Fibroblast of skin of right biceps (primary cell): ENCODE measurements around the gene KL.

Source experiments
- DNase-seq: peaks from one replicate; pipeline ENCODE4 v3.0.0-alpha.2; 2013

Gene KL

GRCh38 chr13:33040090-33040489 lies 23.9 kb downstream of the KL start:
- no peak for DNase-seq

DNA sequence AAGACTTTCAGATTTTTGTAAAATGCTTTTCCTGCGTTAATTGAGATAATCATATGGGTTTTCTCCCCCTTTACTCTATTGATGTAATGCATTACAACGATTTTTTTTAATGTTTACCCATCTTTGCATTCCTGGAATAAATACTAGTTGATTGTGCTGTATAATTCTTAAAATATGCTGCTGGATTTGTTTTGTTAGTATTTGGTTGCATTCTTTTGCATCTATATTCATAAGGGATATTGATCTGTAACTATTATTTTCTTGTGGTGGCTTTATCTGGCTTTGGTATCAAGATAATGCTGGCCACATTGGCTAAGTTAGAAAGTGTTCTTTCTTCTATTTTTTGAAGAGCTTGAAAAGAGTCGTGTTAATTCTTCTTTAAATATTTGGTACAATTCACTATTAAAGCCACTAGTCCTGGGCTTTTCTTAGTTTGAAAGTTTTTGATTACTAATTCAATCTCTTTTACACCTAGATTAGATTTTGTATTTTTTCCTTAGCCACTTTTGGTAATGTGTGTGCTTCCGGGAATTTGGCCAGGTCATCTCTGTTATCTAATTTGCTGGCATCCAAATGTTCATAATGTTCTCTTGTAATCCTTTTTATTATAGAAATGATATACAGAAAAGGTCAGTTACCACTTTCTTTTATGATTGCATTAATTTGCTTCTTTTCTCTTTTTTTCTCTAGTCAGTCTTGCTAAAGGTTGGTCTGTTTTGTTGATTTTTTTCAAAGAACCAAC lies 29.8 kb downstream of the KL start:
- no peak for DNase-seq

DNA sequence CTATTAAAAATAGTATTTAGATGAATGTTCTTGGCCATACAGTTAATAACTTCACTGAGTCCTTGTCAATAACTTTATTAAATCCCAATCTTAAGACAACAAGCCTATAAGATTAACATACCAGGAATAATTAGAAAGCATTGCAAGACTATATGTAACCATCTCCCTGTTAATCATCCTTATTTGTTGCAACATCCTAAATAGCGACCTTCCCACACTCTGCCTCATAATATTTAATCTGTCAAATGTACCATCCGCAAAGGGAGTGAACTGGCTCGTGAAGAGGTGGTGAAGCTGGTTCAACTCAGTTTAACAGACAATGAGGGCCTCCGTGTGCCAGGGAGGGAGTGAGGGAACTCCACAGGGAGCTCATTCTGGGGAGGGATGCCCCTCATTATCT lies 33.9 kb downstream of the KL start:
- DNase-seq, result peak; percentile 2

GRCh38 chr13:33051632-33052031 lies 35.4 kb downstream of the KL start:
- DNase-seq, result no peak

DNA sequence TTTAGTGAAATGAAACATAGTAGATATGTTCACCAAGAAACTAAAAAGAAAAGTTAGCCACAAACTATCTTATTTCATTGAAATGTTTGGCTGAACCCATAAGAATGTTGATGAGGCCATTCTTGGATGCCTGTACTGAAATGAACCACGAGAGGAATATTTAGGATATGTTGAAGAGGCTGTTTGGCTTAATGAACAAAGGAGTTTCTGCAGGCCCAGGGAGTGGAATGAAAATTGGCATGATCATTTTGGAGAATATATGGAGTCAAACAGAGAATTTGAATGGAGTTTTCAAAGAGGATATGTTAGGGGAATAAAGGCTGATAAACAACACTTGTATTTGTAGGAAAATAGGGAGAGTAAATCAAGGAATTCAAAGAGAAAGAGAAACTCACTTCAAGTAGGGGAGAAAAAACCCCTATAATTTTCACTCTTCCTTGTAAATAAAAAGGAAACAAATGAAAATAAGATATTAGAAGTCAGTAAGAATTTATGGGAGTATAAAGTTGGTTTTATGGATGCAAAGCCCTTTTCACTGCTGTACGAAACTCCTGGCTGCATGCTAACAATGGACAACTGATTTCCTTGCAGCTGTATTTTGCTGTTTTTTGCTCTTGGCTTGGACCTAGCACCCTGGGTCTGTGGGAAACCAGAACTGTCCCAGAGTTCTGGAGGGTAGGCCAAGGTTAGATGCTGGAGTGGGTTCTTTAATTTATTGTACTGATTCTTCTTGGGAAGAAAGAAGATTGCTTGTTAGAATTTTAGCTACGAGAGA lies 36.5 kb downstream of the KL start:
- DNase-seq, result peak; percentile 58

GRCh38 chr13:33053397-33054066 lies 37.3 kb downstream of the KL start:
- peak; percentile 26 for DNase-seq

- DNase-seq, result no peak
These were observed 41.0 kb downstream of the KL start for GRCh38 chr13:33057019-33057780.

DNA sequence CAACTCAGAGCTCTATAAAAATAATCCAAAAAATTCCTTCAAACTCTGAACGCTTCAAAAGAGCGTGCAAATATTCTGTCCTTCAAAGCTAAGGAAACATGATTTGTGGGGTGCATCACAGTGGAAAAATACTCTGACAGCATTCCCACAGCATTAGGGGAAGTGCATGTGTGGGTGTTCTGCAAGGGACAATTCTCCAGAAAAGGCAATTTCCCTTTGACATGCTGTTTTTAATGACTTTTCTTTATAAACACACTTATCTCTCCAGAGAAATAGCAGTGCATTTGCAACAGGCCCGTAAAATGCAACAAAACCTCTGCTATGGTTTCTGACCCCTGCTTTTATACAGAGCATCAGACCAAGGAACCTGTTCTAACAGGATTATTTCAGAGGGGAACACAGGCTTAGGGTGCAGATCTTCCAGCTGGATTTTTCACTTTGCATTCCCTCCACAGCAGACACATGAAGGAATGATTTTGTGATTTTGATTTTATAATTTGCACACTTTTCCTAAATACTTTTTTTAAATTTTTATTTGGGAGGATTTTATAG lies 42.6 kb downstream of the KL start:
- DNase-seq, result no peak

GRCh38 chr13:33060815-33061214 lies 44.6 kb downstream of the KL start:
- no peak for DNase-seq

DNA sequence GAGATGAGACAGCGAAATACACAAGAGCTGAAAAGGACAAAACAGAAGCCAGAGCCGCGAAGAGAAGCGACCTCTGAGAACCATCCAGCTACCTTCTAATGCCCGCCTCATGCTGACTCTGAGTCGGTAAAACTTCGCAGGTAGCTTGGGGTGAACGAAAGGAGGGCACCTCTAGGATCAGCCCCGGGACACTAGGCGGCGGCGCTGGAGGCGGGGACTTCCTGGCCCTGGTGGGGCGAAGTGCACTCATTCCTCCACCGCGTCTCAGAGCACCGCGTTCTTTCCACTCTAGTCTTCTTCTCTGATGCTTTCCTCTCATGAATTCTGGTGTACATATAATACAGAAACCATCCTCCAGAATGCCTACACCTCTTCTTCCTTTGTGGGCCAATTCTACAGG lies 50.1 kb downstream of the KL start:
- no peak for DNase-seq

DNA sequence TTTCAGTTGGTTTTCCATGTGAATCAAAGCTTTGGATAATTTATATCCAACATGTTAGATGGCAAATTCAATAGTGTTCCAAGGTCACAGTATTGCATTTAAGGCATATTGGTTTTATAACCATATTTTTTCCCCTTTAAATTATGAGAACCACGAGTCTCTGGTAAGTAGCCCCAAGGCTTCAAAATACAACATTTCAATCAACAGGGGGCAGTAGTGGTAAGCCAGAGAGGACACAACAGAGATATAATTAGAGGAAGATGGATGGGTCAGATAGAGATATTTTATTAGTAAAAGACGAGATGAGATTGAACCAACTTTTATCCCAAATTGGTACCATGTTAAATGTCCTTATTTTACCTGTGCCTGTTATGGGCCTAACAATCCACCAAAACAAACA lies 53.1 kb downstream of the KL start:
- DNase-seq, result peak; percentile 6

- DNase-seq, result no peak
These were observed 54.5 kb downstream of the KL start for GRCh38 chr13:33070713-33071112.

DNA sequence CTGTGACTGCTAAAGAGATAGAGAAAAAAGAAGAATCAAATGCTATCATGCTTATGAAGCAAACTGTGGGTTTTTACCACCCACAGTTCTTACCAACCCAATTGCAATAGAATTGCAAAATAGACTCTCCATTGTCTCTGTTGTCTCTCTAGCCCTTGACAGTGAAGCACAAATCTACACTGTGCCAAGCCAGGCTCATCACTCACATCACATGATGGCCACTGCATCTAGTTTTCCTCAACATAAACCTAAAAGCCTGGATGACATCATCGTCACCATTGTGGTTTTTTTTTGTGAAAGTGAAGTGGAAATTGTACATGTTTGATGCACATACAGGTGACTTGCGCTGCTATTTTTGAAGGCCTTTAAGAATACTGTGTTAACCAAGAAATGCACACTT lies 56.1 kb downstream of the KL start:
- DNase-seq, result no peak

GRCh38 chr13:33072759-33073158 lies 56.5 kb downstream of the KL start:
- DNase-seq, result no peak

DNA sequence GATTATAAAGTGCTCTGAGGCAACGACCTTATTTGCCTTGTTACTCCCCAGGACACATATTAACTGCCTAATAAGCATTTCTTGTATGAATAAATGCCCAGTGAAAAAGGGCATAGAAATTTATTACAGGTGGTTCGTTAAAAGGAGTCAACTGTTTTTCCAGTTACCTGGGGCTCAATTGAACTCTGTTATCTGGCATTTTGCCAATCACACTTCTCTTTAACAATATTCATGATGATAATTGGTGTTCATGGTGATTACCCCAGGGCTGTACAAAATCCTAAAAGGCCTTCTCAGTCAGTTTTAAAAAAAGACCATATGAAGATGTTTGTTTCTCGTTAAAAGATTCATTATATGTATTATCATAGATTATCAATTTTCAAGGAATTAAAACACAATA lies 57.1 kb downstream of the KL start:
- no peak for DNase-seq

DNA sequence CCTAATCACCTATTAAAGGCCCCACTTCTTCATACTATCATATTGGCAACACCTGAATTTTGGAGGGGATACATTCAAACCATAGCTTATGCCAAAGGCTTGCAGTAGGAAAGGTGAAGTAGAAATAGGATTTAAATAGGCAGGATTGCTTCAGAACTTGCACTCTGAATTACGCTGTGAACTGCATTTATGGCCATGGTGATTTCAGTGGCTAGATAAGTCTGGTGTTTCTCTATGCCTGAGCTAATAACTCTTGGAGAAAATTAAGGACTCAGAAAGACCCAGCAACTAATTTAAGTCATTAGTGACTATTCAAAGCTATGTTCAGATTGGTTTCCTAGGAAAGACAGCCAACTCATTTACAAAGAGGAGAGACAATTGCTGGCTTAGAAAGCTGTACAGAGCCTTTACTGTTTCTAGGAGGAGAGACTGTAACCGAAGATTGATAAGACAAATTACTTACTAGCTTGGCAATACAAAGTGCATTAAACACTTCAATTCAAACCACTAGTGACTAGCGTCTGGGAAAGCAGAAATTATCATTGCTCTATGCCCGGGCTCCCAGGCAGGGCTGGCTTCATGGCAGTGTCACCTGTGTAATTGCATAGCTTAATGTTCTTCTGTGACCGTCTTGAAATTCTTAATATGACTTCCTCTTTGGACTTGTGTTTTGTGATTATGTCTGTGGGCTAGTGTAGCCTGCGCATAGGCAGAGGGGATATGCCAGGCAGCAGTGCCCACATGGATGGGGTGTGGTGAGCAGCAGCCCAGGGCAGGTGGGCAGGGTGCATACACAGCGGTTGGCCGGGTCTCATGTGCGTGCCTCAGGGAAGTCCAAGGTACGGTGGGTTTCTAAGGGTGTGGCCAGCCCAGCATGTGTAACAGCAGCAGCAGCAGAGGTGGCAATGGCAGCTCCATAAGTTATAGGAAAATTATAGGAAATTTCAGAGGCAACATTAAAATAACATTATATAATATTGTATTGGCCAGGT lies 60.1 kb downstream of the KL start:
- no peak for DNase-seq

- no peak for DNase-seq
These were observed 62.0 kb downstream of the KL start for GRCh38 chr13:33078263-33078662.

DNA sequence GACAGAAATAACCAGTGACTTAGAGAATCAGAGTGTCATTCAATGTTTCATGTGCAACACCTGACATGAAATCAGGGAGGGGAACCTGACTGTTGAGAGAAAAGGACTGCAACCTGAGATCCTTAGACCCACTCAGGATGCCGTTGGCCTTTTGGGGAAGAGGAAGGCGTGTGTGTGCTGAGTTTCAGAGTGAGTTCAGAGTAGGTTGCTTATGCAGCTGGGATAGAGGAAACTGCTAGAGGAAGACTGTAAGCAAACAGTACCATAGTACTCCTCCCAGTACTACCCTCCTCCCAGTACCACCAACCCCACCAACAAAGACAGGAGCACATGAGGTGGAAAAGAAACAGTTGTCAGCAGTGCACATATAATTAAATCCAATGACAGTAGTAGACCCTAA lies 63.7 kb downstream of the KL start:
- DNase-seq, result no peak

DNA sequence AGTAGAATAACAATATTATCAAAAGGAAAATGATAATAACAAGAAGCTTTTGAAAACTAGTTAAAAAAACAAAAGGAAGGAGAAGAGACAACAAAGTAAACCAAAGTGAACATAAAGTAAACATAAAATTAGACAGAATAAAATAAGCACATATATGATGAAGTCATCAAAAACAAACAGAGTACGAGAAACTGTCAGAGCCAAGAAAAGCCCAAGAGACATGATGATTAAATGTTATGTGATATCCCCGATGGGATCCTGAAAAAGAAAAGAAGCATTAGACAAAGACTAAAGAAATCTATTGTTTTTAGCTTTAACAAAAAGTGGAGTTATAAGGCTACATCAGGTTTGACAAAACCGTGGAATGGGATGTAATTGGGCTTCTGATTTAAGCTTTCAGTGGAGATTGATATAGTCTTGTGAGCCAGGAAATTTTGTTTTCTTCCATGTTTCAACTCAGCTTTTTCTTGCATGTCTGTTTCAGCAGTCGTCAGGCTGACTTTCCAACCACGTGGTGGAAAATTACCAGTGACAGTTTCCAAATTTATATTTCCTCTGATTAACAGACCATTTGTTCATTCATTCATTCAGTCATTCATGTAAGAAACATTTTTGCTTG lies 64.9 kb downstream of the KL start:
- peak; percentile 12 for DNase-seq

GRCh38 chr13:33081666-33082065 lies 65.4 kb downstream of the KL start:
- DNase-seq, result no peak

DNA sequence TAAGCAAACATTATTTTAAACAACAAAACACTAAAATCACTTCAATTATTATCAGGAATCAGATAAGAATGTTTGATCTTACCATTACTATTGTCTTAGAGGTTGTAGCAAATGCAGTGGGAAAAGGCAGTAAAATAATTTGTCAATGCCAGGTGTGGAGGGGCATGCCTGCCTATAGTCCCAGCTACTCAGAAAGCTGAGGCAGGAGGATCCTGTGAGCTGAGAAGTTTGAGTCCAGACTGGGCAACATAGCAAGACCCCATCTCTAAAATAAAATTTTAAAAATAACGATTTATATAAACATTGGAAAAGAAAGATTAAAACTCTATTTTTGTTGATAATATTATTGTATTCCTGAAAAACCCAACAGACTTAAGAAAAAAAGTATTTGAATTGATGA lies 66.8 kb downstream of the KL start:
- no peak for DNase-seq
